NB4 (cell line): ENCODE data around the gene ANKHD1.

Source experiments
- CTCF ChIP-seq: IDR thresholded peaks from one replicate; pipeline ENCODE4 v1.5.1; 2012; ENCODE audit warnings: low read depth, low read length
- MAX ChIP-seq: IDR thresholded peaks from 2 replicates; pipeline ENCODE4 v1.6.1; 2011; ENCODE audit warnings: low read depth, low read length
- MYC ChIP-seq: IDR thresholded peaks from 2 replicates; pipeline ENCODE4 v1.6.1; 2011; ENCODE audit warnings: low read depth, low read length
- POLR2A ChIP-seq: IDR thresholded peaks from 2 replicates; pipeline ENCODE4 v1.6.1; 2011; ENCODE audit warnings: mild to moderate bottlenecking; ENCODE audit not compliant: insufficient read length; ENCODE audit errors: extremely low read depth

GRCh38 chr5:140565780-140566095, 164.1 kb downstream of the ANKHD1 start:
- TF ChIP-seq CTCF = no peak
- TF ChIP-seq POLR2A = no peak
- TF ChIP-seq MYC = no peak
- no peak for TF ChIP-seq MAX
